Stimulated activated CD4-positive, alpha-beta T cell treated with anti-CD3 and anti-CD28 coated beads, Interleukin-15, amount 100 ng/mL, for 48 hours (primary cell): Measurements from ENCODE around the gene ANKS3.

Experiments used
- DNase-seq, 2 donors: peaks; one replicate each; pipeline ENCODE4 v3.0.0-alpha.2; 2020; ENCODE audit warnings: low read depth in 2 of 2

Gene ANKS3

GRCh38 chr16:4728676-4729075, 5.4 kb downstream of the ANKS3 start:
- no peak for DNase-seq

GRCh38 chr16:4726616-4727015, 7.5 kb downstream of the ANKS3 start:
- DNase-seq, result no peak

- no peak for DNase-seq
These were observed 9.3 kb downstream of the ANKS3 start for GRCh38 chr16:4724661-4725270.

- DNase-seq, result no peak
These were observed 10.9 kb downstream of the ANKS3 start for GRCh38 chr16:4723071-4723767.

- no peak for DNase-seq
These were observed 15.6 kb downstream of the ANKS3 start for GRCh38 chr16:4718466-4718865.

- DNase-seq, result no peak
These were observed 19.1 kb downstream of the ANKS3 start for GRCh38 chr16:4714996-4715395.

GRCh38 chr16:4713663-4714501, 20.2 kb downstream of the ANKS3 start:
- no peak for DNase-seq

GRCh38 chr16:4709481-4709880, 24.6 kb downstream of the ANKS3 start:
- DNase-seq, result no peak

GRCh38 chr16:4706871-4707270, 27.2 kb downstream of the ANKS3 start:
- no peak for DNase-seq

- no peak for DNase-seq
These were observed 29.2 kb downstream of the ANKS3 start for GRCh38 chr16:4704913-4705312.

GRCh38 chr16:4704491-4704890, 29.6 kb downstream of the ANKS3 start:
- no peak for DNase-seq

- no peak for DNase-seq
These were observed 30.2 kb downstream of the ANKS3 start for GRCh38 chr16:4703906-4704305.

- no peak for DNase-seq
These were observed 31.6 kb downstream of the ANKS3 start for GRCh38 chr16:4702466-4702808.

- no peak for DNase-seq
These were observed 32.1 kb downstream of the ANKS3 start for GRCh38 chr16:4701791-4702465.

- no peak for DNase-seq
These were observed 32.9 kb downstream of the ANKS3 start for GRCh38 chr16:4700997-4701743.

- no peak for DNase-seq
These were observed 33.6 kb downstream of the ANKS3 start for GRCh38 chr16:4700380-4700996.

- no peak for DNase-seq
These were observed 35.0 kb downstream of the ANKS3 start for GRCh38 chr16:4699046-4699556.

GRCh38 chr16:4698321-4699045, 35.6 kb downstream of the ANKS3 start:
- no peak for DNase-seq

- DNase-seq, result no peak
These were observed 36.2 kb downstream of the ANKS3 start for GRCh38 chr16:4697848-4698291.
